H9 (cell line): ENCODE measurements around the gene TDO2. TPM values are rescaled to one million over a fixed set of nuclear protein-coding genes. Genes with fewer than 3 reads are reported as not detected.

ENCODE experiments used
- DNase-seq: peaks from one replicate; pipeline ENCODE4 v3.0.0-alpha.2; 2017
- H2AFZ ChIP-seq: one replicate; pipeline ENCODE4 v1.6.1; 2013; ENCODE audit warnings: mild to moderate bottlenecking, low read length, control low read depth, moderate library complexity
- H2AK5ac ChIP-seq: 2 replicates; pipeline ENCODE4 v1.6.1; 2013; ENCODE audit warnings: low read length, control low read depth, mixed read lengths; ENCODE audit not compliant: insufficient read length
- H2BK120ac ChIP-seq: one replicate; pipeline ENCODE4 v1.6.1; 2013; ENCODE audit warnings: low read depth, mild to moderate bottlenecking, low read length, control low read depth, inconsistent platforms; ENCODE audit not compliant: poor library complexity, severe bottlenecking
- H2BK12ac ChIP-seq: 2 replicates; pipeline ENCODE4 v1.6.1; 2013; ENCODE audit warnings: low read length, control low read depth, mixed read lengths, low read depth; ENCODE audit not compliant: insufficient read length
- H2BK15ac ChIP-seq: 2 replicates; pipeline ENCODE4 v1.6.1; 2013; ENCODE audit warnings: low read depth, low read length, control low read depth
- H2BK20ac ChIP-seq: one replicate; pipeline ENCODE4 v1.6.1; 2013; ENCODE audit warnings: low read depth, mild to moderate bottlenecking, low read length, control low read depth, inconsistent platforms; ENCODE audit not compliant: poor library complexity, severe bottlenecking
- H2BK5ac ChIP-seq: 2 replicates; pipeline ENCODE4 v1.6.1; 2013; ENCODE audit warnings: low read length, control low read depth, mixed read lengths; ENCODE audit not compliant: insufficient read length
- H3K14ac ChIP-seq: 2 replicates; pipeline ENCODE4 v1.6.1; 2013; ENCODE audit warnings: low read length, control low read depth; ENCODE audit not compliant: insufficient read depth
- H3K18ac ChIP-seq: 2 replicates; pipeline ENCODE4 v1.6.1; 2013; ENCODE audit warnings: low read depth, mild to moderate bottlenecking, mixed read lengths, low read length, control low read depth; ENCODE audit not compliant: insufficient read length
- H3K23ac ChIP-seq: 2 replicates; pipeline ENCODE4 v1.6.1; 2013; ENCODE audit warnings: low read length, control low read depth, mixed read lengths, low read depth; ENCODE audit not compliant: insufficient read length
- H3K23me2 ChIP-seq: 2 replicates; pipeline ENCODE4 v1.6.1; 2013; ENCODE audit warnings: low read depth, mild to moderate bottlenecking, mixed read lengths, low read length, control low read depth; ENCODE audit not compliant: insufficient read length, poor library complexity, severe bottlenecking
- H3K27ac ChIP-seq: 2 replicates; pipeline ENCODE4 v1.5.1; 2013; ENCODE audit warnings: low read length, control low read depth, mixed read lengths, low read depth; ENCODE audit not compliant: insufficient read length
- H3K27me3 ChIP-seq: 2 replicates; pipeline ENCODE4 v1.6.1; 2013; ENCODE audit warnings: low read length, control low read depth, inconsistent platforms; ENCODE audit not compliant: insufficient read depth
- H3K4ac ChIP-seq: 2 replicates; pipeline ENCODE4 v1.6.1; 2013; ENCODE audit warnings: low read depth, mild to moderate bottlenecking, control low read depth, inconsistent platforms, low read length, moderate library complexity
- H3K4me1 ChIP-seq: 2 replicates; pipeline ENCODE4 v1.6.1; 2013; ENCODE audit warnings: low read length, control low read depth, inconsistent platforms; ENCODE audit not compliant: insufficient read depth
- H3K4me2 ChIP-seq: 2 replicates; pipeline ENCODE4 v1.6.1; 2013; ENCODE audit warnings: low read length, control low read depth, mixed read lengths; ENCODE audit not compliant: insufficient read length, insufficient read depth
- H3K56ac ChIP-seq: 2 replicates; pipeline ENCODE4 v1.6.1; 2013; ENCODE audit warnings: low read depth, mild to moderate bottlenecking, mixed read lengths, low read length, control low read depth; ENCODE audit not compliant: insufficient read length
- H3K79me1 ChIP-seq: 2 replicates; pipeline ENCODE4 v1.6.1; 2013; ENCODE audit warnings: low read depth, mild to moderate bottlenecking, moderate library complexity, low read length, control low read depth, inconsistent platforms; ENCODE audit not compliant: insufficient read depth, poor library complexity, severe bottlenecking
- H3K79me2 ChIP-seq: 2 replicates; pipeline ENCODE4 v1.6.1; 2013; ENCODE audit warnings: low read length, control low read depth, inconsistent platforms; ENCODE audit not compliant: insufficient read depth
- H3K9ac ChIP-seq: 2 replicates; pipeline ENCODE4 v1.6.1; 2013; ENCODE audit warnings: low read length, control low read depth, mixed read lengths; ENCODE audit not compliant: insufficient read length; ENCODE audit errors: extremely low read depth
- H3K9me3 ChIP-seq: one replicate; pipeline ENCODE4 v1.6.1; 2013; ENCODE audit warnings: low read depth, low read length, inconsistent platforms; ENCODE audit not compliant: control insufficient read depth
- H3T11ph ChIP-seq: one replicate; pipeline ENCODE4 v1.6.1; 2013; ENCODE audit warnings: mild to moderate bottlenecking, low read length, control low read depth, inconsistent platforms
- H4K20me1 ChIP-seq: one replicate; pipeline ENCODE4 v1.6.1; 2013; ENCODE audit not compliant: control insufficient read depth, insufficient read length, insufficient read depth
- H4K5ac ChIP-seq: 2 replicates; pipeline ENCODE4 v1.6.1; 2013; ENCODE audit warnings: low read depth, mild to moderate bottlenecking, mixed read lengths, low read length, control low read depth; ENCODE audit not compliant: insufficient read length
- H4K8ac ChIP-seq: replicated peaks from 2 replicates; pipeline ENCODE4 v1.6.1; 2013; ENCODE audit warnings: low read length, control low read depth, mixed read lengths, low read depth; ENCODE audit not compliant: insufficient read length
- H4K91ac ChIP-seq: 2 replicates; pipeline ENCODE4 v1.6.1; 2013; ENCODE audit warnings: low read depth, mild to moderate bottlenecking, moderate library complexity, mixed read lengths, low read length, control low read depth; ENCODE audit not compliant: insufficient read length
- H3K27ac Mint-ChIP-seq, 3 experiments: 2 replicates in 2 of 3; 3 replicates in 1 of 3; pipeline ENCODE4 v1.8.0; 2020 to 2021; ENCODE audit warnings: mixed read lengths in 3 of 3, mild to moderate bottlenecking in 1 of 3, moderate library complexity in 1 of 3
- H3K27me3 Mint-ChIP-seq: 2 replicates; pipeline ENCODE4 v1.8.0; 2021; ENCODE audit warnings: low read depth, mild to moderate bottlenecking, moderate library complexity, mixed read lengths
- H3K36me3 Mint-ChIP-seq, 3 experiments: 2 replicates in 2 of 3; 3 replicates in 1 of 3; pipeline ENCODE4 v1.8.0; 2020 to 2021; ENCODE audit warnings: low read depth in 3 of 3, mixed read lengths in 3 of 3; ENCODE audit not compliant: insufficient read depth in 1 of 3
- H3K4me1 Mint-ChIP-seq, 2 experiments: 2 replicates each; pipeline ENCODE4 v1.8.0; 2020; ENCODE audit warnings: mixed read lengths in 2 of 2
- H3K4me3 Mint-ChIP-seq, 2 experiments: 2 replicates in 1 of 2; 3 replicates in 1 of 2; pipeline ENCODE4 v1.8.0; 2020 to 2021; ENCODE audit warnings: mild to moderate bottlenecking in 2 of 2, mixed read lengths in 2 of 2, moderate library complexity in 1 of 2
- H3K9me3 Mint-ChIP-seq, 2 experiments: 2 replicates in 1 of 2; 3 replicates in 1 of 2; pipeline ENCODE4 v1.8.0; 2020; ENCODE audit warnings: mild to moderate bottlenecking in 2 of 2, mixed read lengths in 2 of 2, moderate library complexity in 1 of 2
- CTCF ChIP-seq: fragments of 200-600 bp; sonication (generic); conservative IDR thresholded peaks from 3 replicates; pipeline ENCODE4 v1.8.0; 2021; ENCODE audit warnings: antibody characterized with exemption, mild to moderate bottlenecking
- WGBS: extraction: QIAGEN DNeasy Blood & Tissue Kit; methylation state at CpG from one replicate; pipeline ENCODE4 v1.1.7; 2013; ENCODE audit warnings: missing lambda C conversion rate, low lambda C conversion rate, mixed read lengths; ENCODE audit not compliant: insufficient read length; ENCODE audit errors: extremely low coverage; 5-methylcytosine and 5-hydroxymethylcytosine counted together
- total RNA-seq: library from RNA; stranded (reverse); gene quantifications from 2 replicates; pipeline ENCODE4 v1.2.1, GENCODE V29; 2021

TDO2 gene
- total RNA-seq, 1 experiment from 2014 or later = not detected

DNA sequence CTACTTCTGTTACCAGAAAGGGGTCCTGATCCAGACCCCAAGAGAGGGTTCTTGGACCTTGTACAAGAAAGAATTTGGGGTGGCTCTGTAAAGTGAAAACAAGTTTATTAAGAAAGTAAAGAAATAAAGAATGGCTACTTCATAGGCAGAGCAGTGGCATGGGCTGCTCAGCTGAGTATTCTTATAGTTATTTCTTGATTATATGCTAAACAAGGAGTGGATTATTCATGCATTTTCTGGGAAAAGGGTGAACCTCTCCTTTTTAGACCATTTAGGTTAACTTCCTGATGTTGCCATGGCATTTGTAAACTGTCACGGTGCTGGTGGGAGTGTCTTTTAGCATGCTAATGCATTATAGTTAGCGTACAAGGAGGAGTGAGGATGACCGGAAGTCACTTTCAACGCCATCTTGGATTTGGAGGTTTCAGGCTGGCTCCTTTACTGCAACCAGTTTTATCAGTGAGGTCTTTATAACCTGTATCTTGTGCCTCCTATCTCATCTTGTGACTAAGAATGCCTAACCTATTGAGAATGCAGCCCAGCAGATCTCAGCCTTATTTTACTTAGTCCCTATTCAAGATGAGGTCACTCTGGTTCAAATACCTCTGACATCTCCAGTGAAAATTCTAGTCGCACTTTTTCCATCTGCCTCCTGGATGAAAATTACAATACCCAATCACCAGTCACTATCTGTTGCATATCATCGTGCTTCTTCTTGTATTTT, 15.5 kb upstream of the TDO2 start:
- Histone ChIP-seq H2BK120ac (no peak overlapping the region), H4K8ac (no peak overlapping the region), H3K79me1 (no peaks in the 10 kb centered on the region), H3K23me2 (no peaks in the 10 kb centered on the region), H4K5ac (no peak overlapping the region), H3K4ac (no peak overlapping the region), H2AK5ac (no peak overlapping the region), H2BK5ac (no peak overlapping the region), H3K14ac (no peak overlapping the region), H2BK15ac (no peak overlapping the region), H3K23ac (no peak overlapping the region), H3K9me3 (peaks cover 12% of the 10 kb centered on the region), H3K18ac (no peak overlapping the region), H3K4me1 (no peaks in the 10 kb centered on the region), H3K4me2 (no peak overlapping the region), H3K56ac (no peak overlapping the region), H2BK12ac (no peak overlapping the region), H3K27me3 (no peaks in the 10 kb centered on the region), H2BK20ac (no peak overlapping the region), H4K91ac (no peak overlapping the region), H3K9ac (no peak overlapping the region), H2AFZ (no peak overlapping the region), H4K20me1 (no peaks in the 10 kb centered on the region), H3T11ph (no peak overlapping the region), H3K79me2 (no peaks in the 10 kb centered on the region), H3K27ac (no peak overlapping the region)
- Mint-ChIP-seq H3K9me3 (peaks cover 24 to 42% of the 10 kb centered on the region in 2 experiments), H3K36me3 (peaks cover 17 to 33% (median 20%) of the 10 kb centered on the region in 3 experiments), H3K4me3 (no peak overlapping the region), H3K27ac (no peak overlapping the region), H3K4me1 (peaks cover 2 to 4% of the 10 kb centered on the region in 2 experiments; a peak in 2 of 4 replicates), H3K27me3 (no peaks in the 10 kb centered on the region; the same call in 1 of the 2 replicates)
- no CpG with 5 or more reads among the region's 6 CpGs for WGBS
- no peak for TF ChIP-seq CTCF
- DNase-seq = no peak
